PFSK-1 (cell line): ENCODE results near the gene SUDS3.

Experiments used
- FOXP2 ChIP-seq: optimal IDR thresholded peaks from 2 replicates; pipeline ENCODE3; 2011; ENCODE audit warnings: borderline replicate concordance, control low read depth, inconsistent platforms; ENCODE audit not compliant: insufficient read depth; ENCODE audit errors: extremely low read length, extremely low read depth
- POLR2AphosphoS5 ChIP-seq: IDR thresholded peaks from 2 replicates; pipeline ENCODE4 v1.6.1; 2012; ENCODE audit warnings: low read depth, mild to moderate bottlenecking, control low read depth, low read length, moderate library complexity
- REST ChIP-seq, 2 experiments: IDR thresholded peaks; 2 replicates each; pipeline versions ENCODE4 v1.6.1 to v1.8.0; 2011 to 2012; ENCODE audit warnings: low read depth in 2 of 2, low read length in 2 of 2, control low read depth in 1 of 2, inconsistent platforms in 1 of 2, mild to moderate bottlenecking in 1 of 2, moderate library complexity in 1 of 2; ENCODE audit not compliant: insufficient read depth in 1 of 2
- SIN3A ChIP-seq: IDR thresholded peaks from 2 replicates; pipeline ENCODE4 v1.6.1; 2012; ENCODE audit warnings: mild to moderate bottlenecking, low read length, moderate library complexity, borderline replicate concordance; ENCODE audit not compliant: insufficient read depth
- TAF1 ChIP-seq: IDR thresholded peaks from 2 replicates; pipeline ENCODE4 v1.6.1; 2012; ENCODE audit warnings: low read length, control low read depth, borderline replicate concordance; ENCODE audit not compliant: insufficient read depth

Gene SUDS3

GRCh38 chr12:118356809-118357256 is 19.5 kb upstream of the SUDS3 start:
- no peak for TF ChIP-seq POLR2AphosphoS5
- no peak for TF ChIP-seq FOXP2
- TF ChIP-seq TAF1 = no peak
- no peak for TF ChIP-seq SIN3A

- TF ChIP-seq SIN3A (0 out of 2 replicates have a peak, but pooled peaks have one; percentile 70), TAF1 (no peak), POLR2AphosphoS5 (peak; percentile 32; the same call in 1 of the 2 replicates), REST (IDR thresholded peaks at IDR 0.05; ENCODE audit: insufficient read depth in 1 of 2, low read depth in 2 of 2, low read length in 2 of 2) (no peak), FOXP2 (no peak)
Measured at GRCh38 chr12:118357257-118358007, 18.9 kb upstream of the SUDS3 start.

- TF ChIP-seq REST (IDR thresholded peaks at IDR 0.05; ENCODE audit: insufficient read depth in 1 of 2, low read depth in 2 of 2, low read length in 2 of 2) = no peak
- TF ChIP-seq SIN3A = no peak
- no peak for TF ChIP-seq TAF1
- no peak for TF ChIP-seq POLR2AphosphoS5
- no peak for TF ChIP-seq FOXP2
Measured at GRCh38 chr12:118358008-118358359, 18.4 kb upstream of the SUDS3 start.

GRCh38 chr12:118358612-118359540 is 17.5 kb upstream of the SUDS3 start:
- TF ChIP-seq FOXP2 = no peak
- no peak for TF ChIP-seq SIN3A
- no peak for TF ChIP-seq POLR2AphosphoS5
- no peak for TF ChIP-seq REST (IDR thresholded peaks at IDR 0.05; ENCODE audit: insufficient read depth in 1 of 2, low read depth in 2 of 2, low read length in 2 of 2)
- no peak for TF ChIP-seq TAF1

- TF ChIP-seq FOXP2 (no peak), POLR2AphosphoS5 (no peak), SIN3A (no peak), TAF1 (no peak), REST (IDR thresholded peaks at IDR 0.05; ENCODE audit: insufficient read depth in 1 of 2, low read depth in 2 of 2, low read length in 2 of 2) (no peak)
Measured at GRCh38 chr12:118359541-118359915, 16.8 kb upstream of the SUDS3 start.
